GM12874 (cell line): ENCODE data around the gene SERPINE2.

ENCODE experiments used
- CTCF ChIP-seq: IDR thresholded peaks from 2 replicates; pipeline ENCODE4 v1.5.1; 2011; ENCODE audit warnings: low read depth, mild to moderate bottlenecking, control low read depth, low read length, moderate library complexity; ENCODE audit not compliant: insufficient read depth

SERPINE2 gene

GRCh38 chr2:223956300-223956699 is 82.8 kb downstream of the SERPINE2 start:
- no peak for TF ChIP-seq CTCF

DNA sequence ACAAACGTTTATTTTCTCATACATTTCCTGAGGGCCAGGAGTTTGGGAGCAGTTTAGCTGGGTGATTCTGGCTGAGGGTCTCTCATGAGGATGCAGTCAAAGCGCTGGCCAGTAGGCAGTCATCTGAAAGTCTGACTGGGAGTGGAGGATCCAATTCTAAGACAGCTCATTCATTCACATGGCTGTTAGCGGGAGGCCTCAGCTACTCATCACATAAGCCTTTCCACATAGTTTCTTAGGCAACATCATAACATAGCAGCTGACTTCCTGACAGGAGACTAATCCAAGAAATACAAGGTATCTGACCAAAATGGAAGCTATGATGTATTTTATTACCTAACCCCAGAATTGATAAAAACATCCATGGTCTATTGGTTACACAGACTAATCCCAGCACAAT is 84.7 kb downstream of the SERPINE2 start:
- TF ChIP-seq CTCF, result no peak

- TF ChIP-seq CTCF, result no peak
These were observed 86.7 kb downstream of the SERPINE2 start for GRCh38 chr2:223952280-223952968.

DNA sequence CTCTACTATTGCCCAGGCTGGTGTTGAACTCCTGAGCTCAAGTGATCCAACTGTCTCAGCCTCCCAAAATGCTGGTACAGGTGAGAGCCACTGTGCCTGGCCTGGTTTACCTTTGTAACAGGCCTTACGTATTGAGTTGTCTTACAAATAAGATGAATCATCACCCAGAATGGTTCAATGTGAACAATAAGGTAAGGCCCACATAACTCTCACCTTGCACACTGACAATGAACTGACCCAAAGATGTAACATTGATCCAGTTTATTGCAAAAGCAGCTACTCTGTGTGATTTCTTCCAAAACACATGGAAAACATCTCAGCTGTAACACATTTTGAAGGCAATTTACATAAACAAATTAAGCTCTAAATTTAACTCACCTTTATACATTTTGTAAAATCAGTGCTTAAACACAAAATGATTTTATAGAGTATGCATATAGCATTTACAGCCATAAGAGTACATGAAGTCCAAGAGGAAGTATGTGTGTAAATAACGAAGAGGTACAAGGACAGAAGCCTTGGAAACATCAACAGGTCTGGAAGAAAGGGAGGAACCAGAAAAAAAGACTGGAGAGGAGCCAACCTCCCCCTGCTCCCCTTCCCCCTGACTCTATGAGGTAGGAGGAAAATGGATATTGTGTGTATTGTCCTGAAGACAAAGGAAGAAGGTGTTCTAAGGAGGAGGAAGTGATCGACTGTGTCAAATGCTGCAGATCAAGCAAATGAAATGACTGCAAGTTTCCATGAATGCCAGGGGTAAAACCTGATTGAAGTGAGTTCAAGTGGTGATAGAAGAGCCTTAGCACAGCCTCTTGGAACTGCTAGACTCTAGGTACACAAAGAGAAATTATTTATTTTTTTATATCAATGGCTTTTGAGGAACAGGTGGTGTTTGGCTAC is 88.4 kb downstream of the SERPINE2 start:
- no peak for TF ChIP-seq CTCF

DNA sequence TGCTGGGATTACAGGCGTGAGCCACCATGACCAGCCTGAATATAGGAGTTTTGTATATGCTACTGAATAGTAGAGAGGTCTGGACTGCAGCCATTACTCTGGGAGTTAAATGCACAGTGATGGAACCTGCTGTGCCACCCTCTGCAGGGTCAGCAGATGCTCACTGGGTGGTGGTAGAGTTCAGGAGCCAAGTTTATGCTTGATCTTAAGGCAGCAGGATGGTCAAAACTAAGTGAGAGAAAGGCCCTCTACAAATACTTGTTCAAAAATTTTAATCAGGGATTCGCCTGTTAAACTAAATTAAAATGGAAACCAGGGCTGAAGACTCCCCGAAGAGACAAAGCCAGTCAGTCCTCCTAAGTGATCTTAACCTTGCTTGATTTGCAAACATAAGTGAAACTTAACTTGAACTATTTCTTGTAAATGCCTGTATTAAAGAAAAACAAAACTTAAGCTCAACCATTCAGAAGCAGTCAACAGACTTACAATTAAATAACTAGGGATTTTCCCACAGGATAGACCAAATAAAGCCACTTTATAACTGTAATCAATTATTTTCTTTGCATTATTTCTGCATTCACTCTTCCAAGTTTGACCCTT is 89.7 kb downstream of the SERPINE2 start:
- TF ChIP-seq CTCF, result peak; percentile 14; the same call in 1 of the 2 replicates

DNA sequence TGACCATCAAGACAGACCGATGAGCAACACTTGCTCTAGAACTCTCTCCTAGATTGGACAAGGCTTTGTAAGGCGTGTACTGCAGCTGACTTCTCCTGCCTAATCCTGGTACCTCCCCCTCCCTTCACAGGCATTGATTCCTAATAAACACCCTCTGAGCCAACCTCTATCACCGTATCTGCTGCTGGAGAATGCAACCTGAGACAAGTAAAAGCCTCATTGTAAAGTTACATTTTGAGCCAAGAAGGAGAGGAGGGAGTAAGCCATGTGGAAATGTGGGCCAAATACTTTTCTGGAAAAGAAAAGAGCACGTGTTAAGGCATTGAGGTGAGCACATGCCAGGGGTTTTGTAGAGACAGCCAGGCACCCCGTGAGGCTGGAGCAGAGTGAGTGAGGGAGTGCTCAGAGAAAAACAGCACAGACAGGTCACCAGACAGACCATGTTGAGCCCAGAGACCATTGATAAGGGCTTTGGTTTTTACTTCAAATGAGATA is 91.3 kb downstream of the SERPINE2 start:
- TF ChIP-seq CTCF, result no peak

DNA sequence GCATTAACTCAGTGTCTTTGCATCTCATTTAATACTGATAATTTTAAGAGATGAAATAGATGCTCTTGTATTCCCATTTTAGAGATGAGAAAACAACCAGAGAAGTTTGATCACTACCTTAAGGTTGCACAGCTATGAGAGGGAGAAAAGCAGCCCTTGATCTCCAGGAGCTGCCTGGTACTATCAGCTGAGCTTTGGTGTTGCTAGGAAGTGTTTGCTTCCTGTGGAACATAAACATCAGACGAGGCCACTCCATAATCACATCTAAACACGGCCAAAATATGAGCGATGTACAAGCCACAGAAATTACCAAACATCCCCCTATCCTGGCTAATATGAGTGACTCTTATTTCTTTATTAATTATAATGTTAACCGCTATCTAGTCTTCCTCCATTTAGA is 93.3 kb downstream of the SERPINE2 start:
- no peak for TF ChIP-seq CTCF
